Activated CD8-positive, alpha-beta memory T cell treated with anti-CD3 and anti-CD28 coated beads, Interleukin-2, amount 50 U/mL, for 4 hours (primary cell): ENCODE results near the gene RERE.

Experiments
- DNase-seq: peaks from one replicate; pipeline ENCODE4 v3.0.0-alpha.2; 2020

RERE gene

GRCh38 chr1:8355439-8356255 lies 461.8 kb downstream of the RERE start:
- DNase-seq = no peak

DNA sequence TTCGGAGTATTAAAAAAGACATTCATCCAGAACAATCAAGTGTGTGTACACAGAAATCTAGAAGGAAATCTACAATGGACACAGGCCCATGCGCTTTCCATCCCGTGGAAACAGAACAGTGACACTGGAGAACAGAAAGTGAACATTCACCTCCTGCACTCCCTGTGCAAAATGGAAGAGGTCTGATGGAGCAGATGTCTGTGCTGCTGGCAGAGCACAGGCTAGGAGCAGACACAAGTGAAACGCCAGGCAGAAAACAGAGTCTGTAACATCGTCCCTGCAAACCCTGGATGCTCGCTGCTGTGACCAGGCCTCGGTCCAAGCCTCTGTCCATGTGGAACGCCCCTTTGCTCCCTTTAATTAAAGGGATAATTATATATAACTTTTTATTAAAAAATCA lies 463.4 kb downstream of the RERE start:
- DNase-seq = no peak

- DNase-seq = no peak
Observed at GRCh38 chr1:8352886-8353785, 464.3 kb downstream of the RERE start.

- DNase-seq = no peak
Observed at GRCh38 chr1:8352471-8352845, 465.0 kb downstream of the RERE start.

DNA sequence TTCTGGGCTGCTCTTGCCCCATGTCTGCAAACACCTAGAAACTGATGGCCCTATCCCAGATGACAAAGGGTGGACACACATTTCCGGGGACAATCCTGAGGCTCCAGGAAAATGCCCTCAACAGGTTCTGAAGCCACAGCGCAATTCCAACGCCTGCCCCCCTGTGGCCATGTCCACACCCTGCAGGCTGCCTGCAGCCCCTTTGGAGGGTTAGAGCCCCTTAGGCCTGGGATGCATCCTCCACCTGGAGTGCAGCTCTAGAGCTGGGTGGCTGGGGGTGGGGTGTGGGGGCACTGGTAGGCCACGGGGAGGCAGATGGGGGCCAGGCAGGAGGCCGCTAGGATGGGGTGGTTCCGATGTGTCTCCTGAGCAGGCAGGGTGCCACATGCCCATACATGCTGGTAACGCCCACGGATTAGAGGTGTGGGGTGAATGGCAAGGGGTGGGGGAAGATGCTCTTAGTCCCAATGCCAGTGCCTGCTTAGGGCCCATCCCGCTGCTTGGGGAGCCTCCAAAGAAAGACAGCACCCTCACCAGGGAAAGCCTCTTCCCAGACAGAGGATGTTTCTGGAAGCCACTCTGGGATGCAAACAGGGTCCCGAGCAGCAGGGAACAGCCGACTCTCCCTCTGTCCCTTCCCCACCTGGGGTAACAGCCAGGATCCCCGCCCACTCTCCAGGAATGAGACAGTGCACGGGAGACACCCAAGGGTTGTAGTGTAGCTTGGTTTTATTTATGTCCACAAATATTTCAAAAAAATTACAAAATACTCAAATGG lies 465.6 kb downstream of the RERE start:
- DNase-seq = no peak

GRCh38 chr1:8350914-8351684 lies 466.3 kb downstream of the RERE start:
- no peak for DNase-seq

DNA sequence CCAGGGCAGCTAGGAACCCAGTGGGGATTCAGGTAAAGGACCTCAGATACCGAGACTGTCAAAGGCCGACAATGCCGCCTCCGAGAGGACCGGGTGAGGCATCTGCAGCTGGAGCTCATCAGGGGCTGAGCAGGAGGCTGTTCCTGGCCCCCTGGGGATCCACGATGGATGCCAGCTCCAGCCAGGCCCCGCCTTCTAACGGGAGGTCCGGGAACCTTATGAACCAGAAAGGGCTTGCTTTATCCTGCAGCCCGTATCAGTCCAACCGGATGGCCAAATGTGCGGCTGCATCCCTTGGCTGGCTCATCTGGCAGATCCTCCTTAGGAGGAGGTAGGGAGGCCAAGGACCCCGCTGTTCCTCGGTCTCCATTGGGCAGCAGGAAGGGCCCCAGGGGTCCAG lies 467.5 kb downstream of the RERE start:
- no peak for DNase-seq

- no peak for DNase-seq
Observed at GRCh38 chr1:8349473-8349865, 468.0 kb downstream of the RERE start.

- DNase-seq = peak; percentile 76
Observed at GRCh38 chr1:8348777-8349472, 468.5 kb downstream of the RERE start.

DNA sequence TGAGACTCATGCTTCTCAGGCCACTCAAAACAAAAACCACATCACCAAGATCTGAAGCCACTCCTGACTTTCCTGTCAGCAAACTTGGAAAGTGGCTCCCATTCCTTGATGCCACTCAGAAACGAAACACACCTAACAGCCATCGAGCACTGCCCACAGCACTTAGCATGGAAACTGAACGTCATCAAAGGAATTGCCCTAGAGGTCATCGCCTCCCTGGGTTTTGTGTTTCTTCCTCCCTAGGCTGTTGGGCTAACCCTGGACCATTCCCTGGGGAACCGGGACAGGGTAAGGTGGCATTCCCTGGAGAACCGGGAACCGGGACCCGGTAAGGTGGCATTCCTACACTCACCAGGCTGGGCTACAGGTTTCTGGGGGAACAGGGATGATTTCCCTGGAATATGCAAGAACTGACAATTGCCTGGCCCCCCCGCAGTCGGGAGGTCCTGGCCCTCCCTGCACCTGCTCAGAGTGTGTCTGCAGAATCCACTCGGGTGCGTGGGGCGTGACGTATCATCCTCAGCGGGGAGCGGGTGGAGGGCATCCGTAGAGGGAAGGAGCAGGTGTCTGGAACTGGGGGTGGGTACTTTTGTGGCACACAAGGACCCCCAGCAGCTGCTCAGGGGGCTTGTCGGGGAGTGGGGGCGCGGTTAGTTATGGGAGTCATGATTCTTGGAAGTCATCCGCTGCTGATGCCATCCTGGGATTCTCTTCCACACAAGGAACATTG lies 469.2 kb downstream of the RERE start:
- DNase-seq = no peak

GRCh38 chr1:8347635-8348034 lies 469.8 kb downstream of the RERE start:
- DNase-seq = no peak

- DNase-seq = no peak
Observed at GRCh38 chr1:8345621-8346415, 471.6 kb downstream of the RERE start.

GRCh38 chr1:8344893-8345507 lies 472.4 kb downstream of the RERE start:
- no peak for DNase-seq

GRCh38 chr1:8343464-8344001 lies 473.9 kb downstream of the RERE start:
- no peak for DNase-seq

DNA sequence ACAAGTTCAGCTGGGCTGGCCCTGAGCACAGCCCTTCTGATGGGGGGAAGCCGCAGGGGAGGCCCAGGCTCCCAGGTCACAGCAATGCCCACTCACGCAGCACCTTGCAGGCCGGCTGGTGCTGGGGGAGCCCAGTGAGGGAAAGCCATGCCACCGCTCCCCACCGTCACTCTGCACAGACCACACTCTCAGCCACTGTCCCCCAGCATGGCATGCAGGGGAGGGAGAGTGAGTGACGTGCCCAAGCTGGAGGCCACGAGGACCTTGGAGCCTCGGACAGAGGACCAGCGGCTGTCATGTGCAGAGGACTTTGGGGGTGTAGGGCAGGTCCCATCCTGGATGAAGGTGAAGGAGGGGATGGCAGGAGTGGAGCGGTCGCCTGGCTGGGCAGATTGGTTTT lies 474.4 kb downstream of the RERE start:
- no peak for DNase-seq

DNA sequence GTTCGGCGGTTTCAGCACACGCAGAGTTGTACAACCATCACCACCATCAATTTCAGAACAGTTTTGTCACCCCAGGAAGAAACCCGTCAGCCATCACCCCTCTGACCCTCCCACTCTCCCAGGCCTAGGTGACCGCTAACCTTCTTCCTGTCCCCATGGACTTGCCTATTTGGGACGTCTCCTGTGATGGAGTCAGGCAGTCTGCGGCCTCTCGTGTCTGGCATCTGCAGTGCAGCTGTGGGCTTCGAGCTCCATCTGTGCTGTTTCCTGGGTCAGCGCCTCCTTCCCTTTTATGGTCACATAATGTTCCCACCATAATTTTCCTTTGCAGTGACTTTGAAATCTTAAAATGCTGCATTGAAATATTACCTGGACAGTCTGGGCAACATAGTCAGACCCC lies 475.1 kb downstream of the RERE start:
- no peak for DNase-seq

DNA sequence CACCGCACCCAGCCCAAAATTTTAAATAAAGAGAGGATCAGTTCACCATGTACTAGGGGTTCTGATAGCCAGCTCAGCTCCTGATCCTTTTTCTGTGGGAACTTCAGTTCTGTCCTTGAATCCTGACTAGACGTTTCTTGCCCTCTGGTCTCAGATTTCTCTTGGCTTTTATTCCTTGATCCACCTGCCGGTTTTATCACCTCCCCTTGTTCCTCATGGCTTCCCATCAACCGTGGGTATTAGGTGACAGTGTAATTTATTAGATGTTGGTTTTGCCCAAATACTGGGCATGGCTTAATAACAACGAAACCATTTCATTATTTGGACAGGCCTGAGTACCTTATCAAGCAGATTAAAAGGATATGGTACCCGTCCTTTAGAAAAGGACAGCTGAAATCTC lies 477.0 kb downstream of the RERE start:
- no peak for DNase-seq

DNA sequence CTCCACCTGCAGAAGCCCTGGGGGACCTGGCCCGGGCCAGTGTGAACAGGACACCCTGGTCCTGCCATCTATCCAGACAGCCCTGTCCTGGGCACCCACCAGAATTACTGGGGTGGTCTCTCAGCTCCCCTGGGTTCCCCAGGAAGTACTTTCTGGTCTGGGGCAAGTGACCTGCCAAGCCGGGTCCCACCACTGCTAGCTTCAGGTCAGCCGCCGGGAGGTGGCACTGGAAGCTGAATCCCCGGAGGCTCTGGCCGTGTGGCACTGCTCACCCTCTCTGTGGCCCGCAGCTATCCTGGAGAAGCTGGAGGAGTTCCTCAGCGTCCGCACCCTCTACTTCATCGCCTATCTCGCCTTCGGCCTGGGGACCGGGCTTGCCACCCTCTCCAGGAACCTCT lies 478.2 kb downstream of the RERE start:
- no peak for DNase-seq

GRCh38 chr1:8338526-8339202 lies 478.8 kb downstream of the RERE start:
- DNase-seq = no peak
